BE2C (cell line): ENCODE data around the gene NCR3LG1.

Experiments used
- DNase-seq: peaks from one replicate; pipeline ENCODE4 v3.0.0-alpha.2; 2020
- H3K27me3 ChIP-seq: fragments of 250-450 bp; sonication (Bioruptor Pico); 2 replicates; pipeline ENCODE4 v1.5.1; 2020; ENCODE audit warnings: mild to moderate bottlenecking
- H3K36me3 ChIP-seq: fragments of 250-450 bp; sonication (Bioruptor Pico); 2 replicates; pipeline ENCODE4 v1.5.1; 2020; ENCODE audit warnings: mild to moderate bottlenecking
- H3K4me1 ChIP-seq: fragments of 250-450 bp; sonication (Bioruptor Pico); 2 replicates; pipeline ENCODE4 v1.5.1; 2020
- H3K4me3 ChIP-seq: 2 replicates; pipeline ENCODE4 v1.5.1; 2011; ENCODE audit warnings: low read depth, low read length
- H3K9me3 ChIP-seq: fragments of 250-450 bp; sonication (Bioruptor Pico); 2 replicates; pipeline ENCODE4 v1.5.1; 2020
- TF ChIP-seq, protein P1 (sequence below): IDR thresholded peaks from 2 replicates; pipeline ENCODE4 v1.5.1; 2012; ENCODE audit warnings: mild to moderate bottlenecking, low read depth, low read length

Gene NCR3LG1

GRCh38 chr11:17378655-17379054 is 27.1 kb downstream of the NCR3LG1 start:
- no peaks in the 10 kb centered on the region for H3K4me1 ChIP-seq
- H3K36me3 ChIP-seq: no peaks in the 10 kb centered on the region
- TF ChIP-seq, protein P1, sequence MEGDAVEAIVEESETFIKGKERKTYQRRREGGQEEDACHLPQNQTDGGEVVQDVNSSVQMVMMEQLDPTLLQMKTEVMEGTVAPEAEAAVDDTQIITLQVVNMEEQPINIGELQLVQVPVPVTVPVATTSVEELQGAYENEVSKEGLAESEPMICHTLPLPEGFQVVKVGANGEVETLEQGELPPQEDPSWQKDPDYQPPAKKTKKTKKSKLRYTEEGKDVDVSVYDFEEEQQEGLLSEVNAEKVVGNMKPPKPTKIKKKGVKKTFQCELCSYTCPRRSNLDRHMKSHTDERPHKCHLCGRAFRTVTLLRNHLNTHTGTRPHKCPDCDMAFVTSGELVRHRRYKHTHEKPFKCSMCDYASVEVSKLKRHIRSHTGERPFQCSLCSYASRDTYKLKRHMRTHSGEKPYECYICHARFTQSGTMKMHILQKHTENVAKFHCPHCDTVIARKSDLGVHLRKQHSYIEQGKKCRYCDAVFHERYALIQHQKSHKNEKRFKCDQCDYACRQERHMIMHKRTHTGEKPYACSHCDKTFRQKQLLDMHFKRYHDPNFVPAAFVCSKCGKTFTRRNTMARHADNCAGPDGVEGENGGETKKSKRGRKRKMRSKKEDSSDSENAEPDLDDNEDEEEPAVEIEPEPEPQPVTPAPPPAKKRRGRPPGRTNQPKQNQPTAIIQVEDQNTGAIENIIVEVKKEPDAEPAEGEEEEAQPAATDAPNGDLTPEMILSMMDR: no peak
- H3K9me3 ChIP-seq: no peaks in the 10 kb centered on the region
- DNase-seq: no peak
- H3K27me3 ChIP-seq: no peaks in the 10 kb centered on the region
- no peak overlapping the region for H3K4me3 ChIP-seq

DNA sequence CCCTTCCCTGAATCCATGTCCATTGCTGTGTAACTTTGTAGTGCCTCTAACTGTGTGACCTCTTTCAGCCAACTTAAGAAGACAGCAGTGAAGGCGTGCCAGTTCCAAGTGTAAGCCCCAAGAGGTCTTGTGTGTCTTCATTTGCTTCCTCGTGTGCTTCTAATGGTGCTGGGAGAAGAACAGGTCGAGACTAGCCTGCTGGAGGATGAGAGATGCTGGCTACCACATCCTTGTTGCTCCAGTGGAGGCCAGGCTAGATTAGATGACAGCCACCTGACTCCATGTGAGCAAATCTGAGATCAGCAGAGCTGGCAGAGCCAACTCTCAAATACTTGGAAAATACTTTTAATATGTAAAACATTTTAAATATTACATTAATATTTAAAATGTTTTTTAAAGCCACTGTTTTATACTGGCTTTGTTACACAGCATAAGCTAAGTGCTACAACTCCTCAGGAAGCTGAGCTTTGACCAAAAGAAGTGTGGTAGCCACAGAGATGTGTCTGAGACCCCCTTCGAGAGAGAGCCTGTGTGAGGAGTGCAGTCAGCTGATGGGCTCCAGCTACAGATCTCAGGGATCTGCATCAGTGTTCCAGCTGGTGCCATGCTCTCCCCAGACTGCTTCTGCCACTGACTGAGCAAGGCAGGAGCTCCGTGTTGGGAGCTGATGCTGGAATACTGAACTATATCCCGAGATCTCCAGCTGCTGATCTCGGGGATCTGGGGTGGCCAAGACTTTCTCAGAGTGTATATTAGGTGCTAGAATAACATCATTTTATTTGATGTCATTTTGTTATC is 28.0 kb downstream of the NCR3LG1 start:
- TF ChIP-seq, protein P1: no peak
- H3K9me3 ChIP-seq: no peaks in the 10 kb centered on the region
- H3K27me3 ChIP-seq: no peaks in the 10 kb centered on the region
- H3K4me1 ChIP-seq: no peaks in the 10 kb centered on the region
- H3K4me3 ChIP-seq: no peak overlapping the region
- no peak for DNase-seq
- H3K36me3 ChIP-seq: no peaks in the 10 kb centered on the region

GRCh38 chr11:17381156-17381555 is 29.6 kb downstream of the NCR3LG1 start:
- TF ChIP-seq, protein P1: no peak

GRCh38 chr11:17382046-17382728 is 30.6 kb downstream of the NCR3LG1 start:
- TF ChIP-seq, protein P1: no peak
- no peak for DNase-seq
- H3K4me3 ChIP-seq: no peak overlapping the region
- no peaks in the 10 kb centered on the region for H3K4me1 ChIP-seq
- no peaks in the 10 kb centered on the region for H3K36me3 ChIP-seq
- H3K9me3 ChIP-seq: no peaks in the 10 kb centered on the region
- no peaks in the 10 kb centered on the region for H3K27me3 ChIP-seq

More at GRCh38 chr11:17381156-17381555, 29.6 kb downstream of the NCR3LG1 start:
- Histone ChIP-seq H3K27me3 (no peaks in the 10 kb centered on the region), H3K4me3 (no peak overlapping the region), H3K9me3 (no peaks in the 10 kb centered on the region), H3K36me3 (no peaks in the 10 kb centered on the region), H3K4me1 (no peaks in the 10 kb centered on the region)
- no peak for DNase-seq

DNA sequence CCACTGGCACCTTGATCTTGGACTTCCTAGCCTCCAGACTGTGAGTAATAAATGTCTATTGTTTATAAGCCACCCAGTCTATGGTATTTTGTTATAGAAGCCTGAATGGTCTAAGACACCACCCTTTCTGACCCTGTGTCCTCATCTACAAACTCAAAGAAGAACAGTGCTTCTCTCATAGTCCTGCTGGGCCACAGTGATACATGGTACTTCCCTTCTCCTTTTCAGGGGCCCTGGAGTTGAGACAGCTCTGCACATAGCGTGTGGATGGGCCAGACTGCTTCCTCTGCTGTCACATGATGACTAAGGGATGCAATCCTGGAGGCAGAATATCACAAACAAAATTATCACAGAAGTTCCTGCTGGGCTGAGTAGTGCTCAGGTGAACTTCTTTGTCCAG is 31.9 kb downstream of the NCR3LG1 start:
- H3K36me3 ChIP-seq: no peaks in the 10 kb centered on the region
- no peak for DNase-seq
- no peaks in the 10 kb centered on the region for H3K4me1 ChIP-seq
- no peaks in the 10 kb centered on the region for H3K27me3 ChIP-seq
- H3K9me3 ChIP-seq: no peaks in the 10 kb centered on the region
- no peak overlapping the region for H3K4me3 ChIP-seq
- TF ChIP-seq, protein P1: no peak

DNA sequence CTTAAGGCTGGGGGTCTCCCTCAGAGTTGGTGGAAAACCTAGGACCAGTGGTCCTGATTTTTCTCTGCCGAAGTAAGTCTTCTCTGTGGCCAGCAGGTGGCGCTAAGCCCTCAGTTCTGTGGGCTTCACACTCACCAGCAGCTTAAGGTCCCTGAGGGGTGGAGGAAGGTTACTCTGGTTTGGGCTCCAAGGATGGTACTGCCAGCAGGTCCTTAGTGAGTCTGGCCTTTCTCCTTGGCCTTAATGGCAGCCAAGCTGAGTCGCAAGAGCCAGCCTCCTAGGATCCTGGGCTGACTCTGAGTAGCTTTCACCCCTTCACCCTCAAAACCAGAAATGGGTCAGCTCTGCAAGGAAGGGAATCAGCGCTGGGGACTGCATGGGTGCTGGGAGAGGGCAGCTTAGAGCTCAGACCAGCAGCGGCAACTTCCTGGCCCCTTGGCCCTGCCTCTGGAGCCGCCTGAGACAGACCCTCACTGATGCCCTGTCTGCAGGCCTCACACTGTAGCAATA is 32.5 kb downstream of the NCR3LG1 start:
- Histone ChIP-seq H3K4me3 (no peak overlapping the region), H3K9me3 (no peaks in the 10 kb centered on the region), H3K36me3 (no peaks in the 10 kb centered on the region), H3K27me3 (no peaks in the 10 kb centered on the region), H3K4me1 (no peaks in the 10 kb centered on the region)
- TF ChIP-seq, protein P1: peak; percentile 76
- peak; percentile 75 for DNase-seq
